Uterine smooth muscle cell (primary cell): Measurements from ENCODE around the gene PCGF6. TPM values are rescaled to one million over a fixed set of nuclear protein-coding genes. Genes with fewer than 3 reads are reported as not detected.

ENCODE experiments used
- total RNA-seq: library from RNA; depleted of rRNA; stranded (reverse); fragments of >200 nt; gene quantifications from 2 replicates; pipeline ENCODE4 v1.2.3, GENCODE V29; 2014

Gene PCGF6, protein sequence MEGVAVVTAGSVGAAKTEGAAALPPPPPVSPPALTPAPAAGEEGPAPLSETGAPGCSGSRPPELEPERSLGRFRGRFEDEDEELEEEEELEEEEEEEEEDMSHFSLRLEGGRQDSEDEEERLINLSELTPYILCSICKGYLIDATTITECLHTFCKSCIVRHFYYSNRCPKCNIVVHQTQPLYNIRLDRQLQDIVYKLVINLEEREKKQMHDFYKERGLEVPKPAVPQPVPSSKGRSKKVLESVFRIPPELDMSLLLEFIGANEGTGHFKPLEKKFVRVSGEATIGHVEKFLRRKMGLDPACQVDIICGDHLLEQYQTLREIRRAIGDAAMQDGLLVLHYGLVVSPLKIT
- total RNA-seq: 12.0 and 21.0 TPM in 2 replicates

GRCh38 chr10:103350517-103351260, at the start of gene PCGF6:
Gene PCGF6 (minus strand): TSS chr10:103351140. CDS start chr10:103351066, 74 bp downstream.

DNA sequence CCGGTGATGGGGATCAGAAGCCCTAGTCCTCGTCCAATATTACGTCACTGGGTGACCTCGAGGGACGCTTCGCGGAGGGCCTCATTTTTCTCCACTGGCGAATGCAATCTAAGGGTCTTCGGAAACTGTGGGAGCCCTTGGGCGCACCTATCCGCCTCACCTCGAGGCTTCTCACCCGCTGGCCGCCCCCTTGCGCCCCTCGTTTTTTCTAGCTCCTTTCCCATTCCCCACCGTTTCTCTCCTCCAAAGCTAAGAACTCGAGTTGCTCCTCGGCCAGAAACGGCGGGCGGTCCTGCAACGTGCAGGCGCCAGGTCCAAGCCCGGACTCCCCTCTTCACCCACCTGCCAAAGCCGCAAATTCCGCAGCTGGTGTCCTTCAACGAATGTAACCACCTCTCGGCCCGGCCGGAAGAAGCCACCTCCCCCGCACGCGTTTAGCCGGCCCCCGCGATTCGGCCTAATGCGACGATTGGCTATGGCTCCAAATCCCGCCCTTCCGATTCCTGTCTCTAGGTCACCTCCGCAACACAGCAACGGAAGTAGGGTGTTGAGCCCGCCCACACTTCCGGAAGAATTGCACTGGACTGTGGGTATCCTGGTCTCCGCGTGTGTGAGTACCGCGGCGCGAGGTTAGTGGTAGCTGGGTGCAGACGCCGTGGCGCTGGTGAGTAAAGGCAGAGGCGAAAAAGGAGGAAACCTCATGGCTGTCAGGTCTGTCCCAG, 45.3 kb upstream of the PCGF6 start, which contains the start of the genes ATP5MK and PDCD11:
Gene ATP5MK (minus strand): TSS at position 409 of the 722 bp plus-strand sequence. CDS start 4,018 bp downstream, outside the sequence.
Gene PDCD11 (plus strand): TSS at position 560 of the 722 bp plus-strand sequence. CDS start 1,801 bp downstream, outside the sequence.

DNA sequence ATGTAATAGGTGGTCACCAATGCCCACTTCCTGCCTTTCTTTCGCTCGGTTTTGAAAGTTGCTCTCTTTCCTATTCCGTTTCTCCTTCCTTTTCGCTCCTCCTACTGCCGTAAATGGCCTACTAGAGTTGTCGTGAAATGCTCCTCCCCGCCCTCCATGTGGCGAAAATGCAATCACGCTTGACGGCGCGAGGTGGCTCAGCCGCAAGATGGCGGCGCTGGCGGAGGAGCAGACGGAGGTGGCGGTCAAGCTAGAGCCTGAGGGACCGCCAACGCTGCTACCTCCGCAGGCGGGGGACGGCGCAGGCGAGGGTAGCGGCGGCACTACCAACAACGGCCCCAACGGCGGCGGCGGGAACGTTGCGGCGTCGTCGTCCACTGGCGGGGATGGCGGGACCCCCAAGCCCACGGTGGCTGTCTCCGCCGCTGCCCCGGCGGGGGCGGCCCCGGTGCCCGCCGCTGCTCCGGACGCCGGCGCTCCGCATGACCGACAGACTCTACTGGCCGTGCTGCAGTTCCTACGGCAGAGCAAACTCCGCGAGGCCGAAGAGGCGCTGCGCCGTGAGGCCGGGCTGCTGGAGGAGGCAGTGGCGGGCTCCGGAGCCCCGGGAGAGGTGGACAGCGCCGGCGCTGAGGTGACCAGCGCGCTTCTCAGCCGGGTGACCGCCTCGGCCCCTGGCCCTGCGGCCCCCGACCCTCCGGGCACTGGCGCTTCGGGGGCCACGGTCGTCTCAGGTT, 17.0 kb upstream of the PCGF6 start, which contains the start of gene TAF5:
Gene TAF5 (plus strand): TSS at position 195 of the 737 bp plus-strand sequence. CDS start 14 bp downstream, at position 209.

GRCh38 chr10:103276896-103277712, 73.8 kb downstream of the PCGF6 start, which contains the start of gene INA:
Gene INA (plus strand): TSS chr10:103277138. CDS start chr10:103277212, 74 bp downstream.

Other genes with a start within 250 kb of the PCGF6 start
- 54.2 and 79.4 TPM in 2 replicates for gene NT5C2, start 157.9 kb downstream of the PCGF6 start, total RNA-seq
- under 0.01 and 0.11 TPM in 2 replicates for gene RPEL1, start 105.3 kb downstream of the PCGF6 start, total RNA-seq
- gene INA, start 74.0 kb downstream of the PCGF6 start, total RNA-seq: 0.50 and 1.3 TPM in 2 replicates
- 4.2 and 7.7 TPM in 2 replicates for gene TAF5, start 16.8 kb upstream of the PCGF6 start, total RNA-seq
- gene ATP5MK, start 45.3 kb upstream of the PCGF6 start, total RNA-seq: 184 and 196 TPM in 2 replicates
- gene PDCD11, start 45.5 kb upstream of the PCGF6 start, total RNA-seq: 37.2 and 49.6 TPM in 2 replicates
- 14.6 and 19.7 TPM in 2 replicates for gene CALHM2, start 101.2 kb upstream of the PCGF6 start, total RNA-seq
- gene CALHM1, start 107.8 kb upstream of the PCGF6 start, total RNA-seq: not detected in 2 replicates
- gene CALHM3, start 128.1 kb upstream of the PCGF6 start, total RNA-seq: not detected in 2 replicates
- 0.22 and 1.00 TPM in 2 replicates for gene NEURL1, start 142.6 kb upstream of the PCGF6 start, total RNA-seq